ENCODE results near the gene GJB6. TPM values are rescaled to one million over a fixed set of nuclear protein-coding genes. Genes with fewer than 3 reads are reported as not detected.
"Not testable (repeated sequence)": the region's sequence is repeated elsewhere in the genome, so short reads cannot be mapped to it uniquely, and the experiment has no call there.

GJB6 gene
- 0.32 TPM for polyA plus RNA-seq (ENCODE audit: insufficient read length)

- DNase-seq: no peak
Measured at GRCh38 chr13:20231839-20232555, at the start of gene GJB6. TSS of gene GJB6 (minus strand) at chr13:20232319. CDS start at chr13:20223480, 8,839 bp downstream.

GRCh38 chr13:20276901-20277300 lies 44.8 kb upstream of the GJB6 start:
- not testable (repeated sequence) for DNase-seq

- DNase-seq: no peak
Measured at GRCh38 chr13:20274466-20274865, 42.3 kb upstream of the GJB6 start.

GRCh38 chr13:20272588-20273171 lies 40.6 kb upstream of the GJB6 start:
- DNase-seq: no peak

GRCh38 chr13:20272104-20272503 lies 40.0 kb upstream of the GJB6 start:
- DNase-seq: no peak

GRCh38 chr13:20271441-20271840 lies 39.3 kb upstream of the GJB6 start:
- no peak for DNase-seq

- no peak for DNase-seq
Measured at GRCh38 chr13:20270163-20270865, 38.2 kb upstream of the GJB6 start.

- DNase-seq: no peak
Measured at GRCh38 chr13:20264271-20265018, 32.3 kb upstream of the GJB6 start.

- no peak for DNase-seq
Measured at GRCh38 chr13:20263393-20264044, 31.4 kb upstream of the GJB6 start.

GRCh38 chr13:20258963-20259288 lies 26.8 kb upstream of the GJB6 start:
- DNase-seq: no peak

GRCh38 chr13:20258208-20258962 lies 26.3 kb upstream of the GJB6 start:
- no peak for DNase-seq

GRCh38 chr13:20254076-20254475 lies 22.0 kb upstream of the GJB6 start:
- no peak for DNase-seq

- no peak for DNase-seq
Measured at GRCh38 chr13:20249913-20250312, 17.8 kb upstream of the GJB6 start.

GRCh38 chr13:20247963-20248362 lies 15.8 kb upstream of the GJB6 start:
- DNase-seq: no peak

- no peak for DNase-seq
Measured at GRCh38 chr13:20247403-20247802, 15.3 kb upstream of the GJB6 start.

- DNase-seq: no peak
Measured at GRCh38 chr13:20241593-20241992, 9.5 kb upstream of the GJB6 start.

- no peak for DNase-seq
Measured at GRCh38 chr13:20239748-20240147, 7.6 kb upstream of the GJB6 start.

- DNase-seq: no peak
Measured at GRCh38 chr13:20232556-20233277, 598 bp upstream of the GJB6 start.

- DNase-seq: no peak
Measured at GRCh38 chr13:20230913-20231838, 943 bp downstream of the GJB6 start.

- DNase-seq: no peak
Measured at GRCh38 chr13:20227730-20228129, 4.4 kb downstream of the GJB6 start.

Data from hindlimb muscle (tissue), 1 donor.